CD14-positive monocyte (primary cell): ENCODE measurements around the gene FOXP4. TPM values are rescaled to one million over a fixed set of nuclear protein-coding genes. Genes with fewer than 3 reads are reported as not detected.

Experiments
- DNase-seq, 3 donors: peaks; one replicate each; pipeline ENCODE4 v3.0.0-alpha.2; 2011 to 2022
- H2AFZ ChIP-seq: 2 replicates; pipeline ENCODE4 v1.6.0; 2012; ENCODE audit warnings: mild to moderate bottlenecking, low read depth, low read length, inconsistent platforms; ENCODE audit not compliant: insufficient read depth, poor library complexity, severe bottlenecking
- H3K27ac ChIP-seq, 2 donors: 1 replicate in 1 of 2; 2 replicates in 1 of 2; pipeline ENCODE4 v1.5.1; 2012 to 2013; ENCODE audit warnings: low read length in 2 of 2, control low read depth in 1 of 2, inconsistent platforms in 1 of 2, low read depth in 1 of 2, mild to moderate bottlenecking in 1 of 2
- H3K27me3 ChIP-seq, 2 donors: one replicate each; pipeline versions ENCODE4 v1.6.0 to v1.6.1; 2011 to 2013; ENCODE audit warnings: low read length in 2 of 2; ENCODE audit not compliant: control insufficient read depth in 2 of 2, insufficient read depth in 2 of 2
- H3K36me3 ChIP-seq, 2 donors: replicated peaks in 1 of 2; 1 replicate in 1 of 2; 2 replicates in 1 of 2; pipeline versions ENCODE4 v1.5.1 to v1.6.1; 2012 to 2013; ENCODE audit warnings: low read length in 2 of 2, control low read depth in 1 of 2, inconsistent platforms in 1 of 2, mild to moderate bottlenecking in 1 of 2; ENCODE audit not compliant: insufficient read depth in 2 of 2, control insufficient read depth in 1 of 2
- H3K4me1 ChIP-seq, 2 donors: 1 replicate in 1 of 2; 2 replicates in 1 of 2; pipeline versions ENCODE4 v1.5.1 to v1.6.1; 2012 to 2013; ENCODE audit warnings: low read length in 2 of 2, control low read depth in 1 of 2, inconsistent platforms in 1 of 2, mild to moderate bottlenecking in 1 of 2, moderate library complexity in 1 of 2; ENCODE audit not compliant: insufficient read depth in 2 of 2, control insufficient read depth in 1 of 2
- H3K4me2 ChIP-seq: replicated peaks from 2 replicates; pipeline ENCODE3; 2012; ENCODE audit warnings: low read length, moderate library complexity, mild to moderate bottlenecking; ENCODE audit not compliant: poor library complexity, severe bottlenecking; ENCODE audit errors: extremely low read depth
- H3K4me3 ChIP-seq, 3 experiments: fragments of 200-600 bp in 1 of 3; sonication (generic) in 1 of 3; replicated peaks in 1 of 3; 1 replicate in 2 of 3; 2 replicates in 1 of 3; pipeline ENCODE4 v1.5.1; 2011 to 2013; ENCODE audit warnings: low read length in 3 of 3, mild to moderate bottlenecking in 3 of 3, control low read depth in 2 of 3, low read depth in 2 of 3, inconsistent platforms in 1 of 3, moderate library complexity in 1 of 3
- H3K79me2 ChIP-seq: 2 replicates; pipeline ENCODE4 v1.6.0; 2012; ENCODE audit warnings: mild to moderate bottlenecking, control low read depth, inconsistent platforms, low read length, moderate library complexity; ENCODE audit not compliant: insufficient read depth
- H3K9ac ChIP-seq: 2 replicates; pipeline ENCODE4 v1.6.0; 2017; ENCODE audit warnings: low read length, mild to moderate bottlenecking; ENCODE audit not compliant: insufficient read depth, poor library complexity, severe bottlenecking
- H3K9me3 ChIP-seq, 2 donors: replicated peaks in 1 of 2; 1 replicate in 1 of 2; 2 replicates in 1 of 2; pipeline versions ENCODE4 v1.5.1 to v1.6.1; 2012 to 2013; ENCODE audit warnings: low read length in 2 of 2, control low read depth in 1 of 2; ENCODE audit not compliant: control insufficient read depth in 1 of 2, insufficient read depth in 1 of 2
- H4K20me1 ChIP-seq: 2 replicates; pipeline ENCODE4 v1.6.0; 2012; ENCODE audit warnings: mild to moderate bottlenecking, low read length, control low read depth, moderate library complexity; ENCODE audit not compliant: insufficient read depth
- H3K27ac Mint-ChIP-seq, 7 donors: one replicate each; pipeline ENCODE4 v1.8.0; 2020; ENCODE audit warnings: mild to moderate bottlenecking in 7 of 7, mixed read lengths in 7 of 7, moderate library complexity in 6 of 7, inconsistent platforms in 2 of 7
- H3K27me3 Mint-ChIP-seq, 3 donors: one replicate each; pipeline ENCODE4 v1.8.0; 2021 to 2022; ENCODE audit warnings: low read depth in 3 of 3, mild to moderate bottlenecking in 3 of 3, mixed read lengths in 3 of 3, moderate library complexity in 3 of 3, inconsistent platforms in 1 of 3
- H3K36me3 Mint-ChIP-seq, 2 donors: one replicate each; pipeline ENCODE4 v1.8.0; 2020; ENCODE audit warnings: mixed read lengths in 2 of 2, inconsistent platforms in 1 of 2, mild to moderate bottlenecking in 1 of 2
- H3K4me1 Mint-ChIP-seq: one replicate; pipeline ENCODE4 v1.8.0; 2020; ENCODE audit warnings: mild to moderate bottlenecking, mixed read lengths
- H3K4me3 Mint-ChIP-seq, 2 donors: one replicate each; pipeline ENCODE4 v1.8.0; 2020; ENCODE audit warnings: mild to moderate bottlenecking in 2 of 2, mixed read lengths in 2 of 2, moderate library complexity in 1 of 2
- H3K9me3 Mint-ChIP-seq, 7 donors: one replicate each; pipeline ENCODE4 v1.8.0; 2020 to 2022; ENCODE audit warnings: mixed read lengths in 7 of 7, mild to moderate bottlenecking in 6 of 7, moderate library complexity in 6 of 7, inconsistent platforms in 2 of 7
- WGBS: methylation state at CpG from one replicate; pipeline ENCODE4 v1.1.5; 2013; ENCODE audit warnings: missing lambda C conversion rate; ENCODE audit not compliant: insufficient coverage; 5-methylcytosine and 5-hydroxymethylcytosine counted together
- intact Hi-C, 2 donors: fragments of 100-400 bp; cut with micrococcal nuclease; formaldehyde crosslinking; loops; one replicate each; pipeline versions ENCODE4 v1.15.0 to v1.15.1; 2023
- polyA plus RNA-seq, 3 donors: library from polyadenylated mRNA; depleted of rRNA in 1 of 3; unstranded in 2 of 3; stranded (reverse) in 1 of 3; fragments of 300-500 nt in 2 of 3; fragments of >200 nt in 1 of 3; fragmentation: Illumina TruSeq in 2 of 3; gene quantifications; 1 replicate in 2 of 3; 2 replicates in 1 of 3; pipeline ENCODE4 v1.2.3, GENCODE V29; 2012 to 2021
- TF ChIP-seq, protein P1 (sequence below): fragments of 200-600 bp; IDR thresholded peaks from one replicate; pipeline ENCODE4 v1.8.0; 2022; ENCODE audit warnings: antibody characterized with exemption, mild to moderate bottlenecking

FOXP4 gene
- polyA plus RNA-seq, 3 donors: 0.62 to 7.6 (median 0.65) TPM

DNA sequence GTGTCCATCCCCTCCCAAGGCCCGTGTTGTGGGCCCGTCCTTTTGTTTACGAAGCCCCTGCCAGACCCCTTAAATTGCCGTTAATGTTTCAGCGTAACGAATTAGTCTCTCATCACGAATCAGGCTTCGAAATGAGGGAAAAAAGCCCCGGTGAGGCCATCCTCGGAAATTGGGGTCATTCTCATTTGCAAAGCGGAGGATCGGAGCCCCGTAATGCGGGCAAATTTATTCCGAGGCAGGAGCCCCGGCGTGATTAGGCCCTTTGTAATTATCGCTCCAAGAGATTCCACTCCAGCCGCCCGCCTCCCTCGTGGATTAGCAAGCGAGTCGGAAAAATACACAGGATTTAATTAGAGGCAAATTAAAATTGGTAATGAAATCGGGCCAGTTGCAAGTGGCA is 47.2 kb downstream of the FOXP4 start:
- Histone ChIP-seq H3K79me2 (no peaks in the 10 kb centered on the region), H4K20me1 (peaks cover 5% of the 10 kb centered on the region), H3K4me1 (no peaks in the 10 kb centered on the region), H2AFZ (no peak overlapping the region), H3K9ac (no peak overlapping the region), H3K27ac (no peak overlapping the region), H3K36me3 (peaks cover 24 to 52% of the 10 kb centered on the region in 2 donors), H3K27me3 (no peaks in the 10 kb centered on the region), H3K4me2 (no peak overlapping the region), H3K4me3 (no peak overlapping the region), H3K9me3 (no peaks in the 10 kb centered on the region)
- TF ChIP-seq, protein P1, sequence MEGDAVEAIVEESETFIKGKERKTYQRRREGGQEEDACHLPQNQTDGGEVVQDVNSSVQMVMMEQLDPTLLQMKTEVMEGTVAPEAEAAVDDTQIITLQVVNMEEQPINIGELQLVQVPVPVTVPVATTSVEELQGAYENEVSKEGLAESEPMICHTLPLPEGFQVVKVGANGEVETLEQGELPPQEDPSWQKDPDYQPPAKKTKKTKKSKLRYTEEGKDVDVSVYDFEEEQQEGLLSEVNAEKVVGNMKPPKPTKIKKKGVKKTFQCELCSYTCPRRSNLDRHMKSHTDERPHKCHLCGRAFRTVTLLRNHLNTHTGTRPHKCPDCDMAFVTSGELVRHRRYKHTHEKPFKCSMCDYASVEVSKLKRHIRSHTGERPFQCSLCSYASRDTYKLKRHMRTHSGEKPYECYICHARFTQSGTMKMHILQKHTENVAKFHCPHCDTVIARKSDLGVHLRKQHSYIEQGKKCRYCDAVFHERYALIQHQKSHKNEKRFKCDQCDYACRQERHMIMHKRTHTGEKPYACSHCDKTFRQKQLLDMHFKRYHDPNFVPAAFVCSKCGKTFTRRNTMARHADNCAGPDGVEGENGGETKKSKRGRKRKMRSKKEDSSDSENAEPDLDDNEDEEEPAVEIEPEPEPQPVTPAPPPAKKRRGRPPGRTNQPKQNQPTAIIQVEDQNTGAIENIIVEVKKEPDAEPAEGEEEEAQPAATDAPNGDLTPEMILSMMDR: no peak
- Mint-ChIP-seq H3K4me1 (no peaks in the 10 kb centered on the region), H3K36me3 (peaks cover 48 to 66% of the 10 kb centered on the region in 2 donors), H3K9me3 (no peaks in the 10 kb centered on the region), H3K4me3 (no peak overlapping the region), H3K27me3 (peaks cover 0 to 2% (median 0%) of the 10 kb centered on the region in 3 donors), H3K27ac (no peak overlapping the region)
- 97% methylated on average over 21 of the region's 24 CpGs for WGBS
- intact Hi-C loops: loop anchor here (2.0 to 5.0 kb wide), 3 partner anchors 131 to 226 kb away; no protein-coding TSS in a partner anchor
- DNase-seq: no peak

DNA sequence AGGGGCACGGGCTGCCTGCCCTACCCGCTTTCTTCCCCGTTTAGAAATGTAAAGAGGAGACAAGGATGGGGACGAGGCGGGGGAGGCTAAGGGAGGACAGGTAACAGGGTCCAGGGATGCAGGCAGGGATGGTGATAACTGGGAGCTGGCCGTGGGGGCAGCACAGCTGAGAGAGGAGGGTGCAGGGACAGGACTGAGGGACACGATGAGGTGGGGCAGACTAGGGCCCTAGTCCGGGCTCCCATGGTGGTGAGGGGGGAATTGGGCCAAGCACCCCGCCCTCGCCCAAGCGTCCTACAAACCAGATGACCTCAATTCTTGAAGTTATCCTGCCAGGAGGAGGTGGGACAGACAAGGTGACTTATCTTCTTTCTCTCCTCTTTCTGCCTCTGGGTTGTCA is 47.7 kb downstream of the FOXP4 start:
- H3K9me3 Mint-ChIP-seq: no peaks in the 10 kb centered on the region
- intact Hi-C loops: loop anchor here (2.0 to 5.0 kb wide), 3 partner anchors 131 to 227 kb away; no protein-coding TSS in a partner anchor
- TF ChIP-seq, protein P1: no peak

More for the DNA sequence above, 47.7 kb downstream of the FOXP4 start:
- no peaks in the 10 kb centered on the region for H3K4me1 ChIP-seq
- Mint-ChIP-seq H3K27me3 (peaks cover 0 to 2% (median 0%) of the 10 kb centered on the region in 3 donors), H3K36me3 (peaks cover 46 to 65% of the 10 kb centered on the region in 2 donors), H3K27ac (no peak overlapping the region), H3K4me3 (no peak overlapping the region), H3K4me1 (no peaks in the 10 kb centered on the region)
- peaks cover 22 to 49% of the 10 kb centered on the region in 2 donors for H3K36me3 ChIP-seq
- H3K9me3 ChIP-seq: no peaks in the 10 kb centered on the region
- no peak overlapping the region for H2AFZ ChIP-seq
- H3K79me2 ChIP-seq: no peaks in the 10 kb centered on the region
- peaks cover 5% of the 10 kb centered on the region for H4K20me1 ChIP-seq
- H3K4me2 ChIP-seq: no peak overlapping the region
- H3K4me3 ChIP-seq: no peak overlapping the region
- no peak overlapping the region for H3K9ac ChIP-seq
- H3K27me3 ChIP-seq: no peaks in the 10 kb centered on the region
- DNase-seq: no peak
- no peak overlapping the region for H3K27ac ChIP-seq
- 96% methylated on average over 6 of the region's 11 CpGs for WGBS
